HG03575 (cell line): ENCODE results near the gene KBTBD7.

Experiments
- ATAC-seq: cut with Tn5 transposase; IDR thresholded peaks from one replicate; pipeline ENCODE4 v1.9.1; 2021; ENCODE audit not compliant: unreplicated experiment, insufficient number of reproducible peaks, low FRiP score; ENCODE audit errors: extremely low read depth

Gene KBTBD7, protein sequence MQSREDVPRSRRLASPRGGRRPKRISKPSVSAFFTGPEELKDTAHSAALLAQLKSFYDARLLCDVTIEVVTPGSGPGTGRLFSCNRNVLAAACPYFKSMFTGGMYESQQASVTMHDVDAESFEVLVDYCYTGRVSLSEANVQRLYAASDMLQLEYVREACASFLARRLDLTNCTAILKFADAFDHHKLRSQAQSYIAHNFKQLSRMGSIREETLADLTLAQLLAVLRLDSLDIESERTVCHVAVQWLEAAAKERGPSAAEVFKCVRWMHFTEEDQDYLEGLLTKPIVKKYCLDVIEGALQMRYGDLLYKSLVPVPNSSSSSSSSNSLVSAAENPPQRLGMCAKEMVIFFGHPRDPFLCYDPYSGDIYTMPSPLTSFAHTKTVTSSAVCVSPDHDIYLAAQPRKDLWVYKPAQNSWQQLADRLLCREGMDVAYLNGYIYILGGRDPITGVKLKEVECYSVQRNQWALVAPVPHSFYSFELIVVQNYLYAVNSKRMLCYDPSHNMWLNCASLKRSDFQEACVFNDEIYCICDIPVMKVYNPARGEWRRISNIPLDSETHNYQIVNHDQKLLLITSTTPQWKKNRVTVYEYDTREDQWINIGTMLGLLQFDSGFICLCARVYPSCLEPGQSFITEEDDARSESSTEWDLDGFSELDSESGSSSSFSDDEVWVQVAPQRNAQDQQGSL

DNA sequence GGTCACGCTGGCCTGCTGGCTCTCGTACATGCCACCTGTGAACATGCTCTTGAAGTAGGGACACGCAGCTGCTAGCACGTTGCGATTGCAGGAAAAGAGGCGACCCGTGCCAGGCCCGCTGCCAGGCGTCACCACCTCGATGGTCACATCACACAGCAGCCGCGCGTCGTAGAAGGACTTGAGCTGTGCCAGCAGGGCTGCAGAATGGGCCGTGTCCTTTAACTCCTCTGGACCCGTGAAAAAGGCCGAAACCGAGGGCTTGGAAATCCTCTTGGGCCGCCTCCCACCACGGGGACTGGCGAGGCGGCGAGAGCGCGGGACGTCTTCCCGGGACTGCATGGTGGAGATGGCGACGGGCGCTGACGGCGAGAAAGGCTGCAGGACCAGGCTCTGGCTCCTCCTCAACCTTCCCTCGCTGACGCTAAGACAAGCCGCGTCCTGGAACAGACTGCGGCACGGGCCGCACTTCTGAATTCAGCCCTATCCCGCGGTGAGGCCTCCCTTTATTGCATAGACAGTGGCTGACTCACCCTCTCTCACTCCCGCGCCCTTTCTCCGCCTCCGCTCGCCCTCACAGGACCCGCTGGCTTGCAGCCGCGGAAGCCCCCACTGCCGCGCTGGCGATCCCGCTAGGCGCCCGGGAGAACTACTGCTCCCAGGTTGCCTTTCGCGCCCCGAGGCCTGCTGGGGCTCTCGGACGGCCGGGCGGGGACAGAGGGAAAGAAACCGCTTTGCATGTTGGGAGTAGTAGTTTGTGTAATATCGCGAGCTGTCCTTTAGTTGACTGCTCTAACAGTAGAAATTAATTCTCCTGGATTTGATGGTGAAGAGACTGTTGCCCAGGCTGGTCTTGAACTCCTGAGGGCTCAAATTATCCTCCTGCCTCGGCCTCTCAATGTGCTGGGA is at the start of gene KBTBD7:
TSS of gene KBTBD7 (minus strand) at position 651 of the 906 bp plus-strand sequence. CDS start at position 339, 312 bp downstream.
- peak; percentile 82 for ATAC-seq

DNA sequence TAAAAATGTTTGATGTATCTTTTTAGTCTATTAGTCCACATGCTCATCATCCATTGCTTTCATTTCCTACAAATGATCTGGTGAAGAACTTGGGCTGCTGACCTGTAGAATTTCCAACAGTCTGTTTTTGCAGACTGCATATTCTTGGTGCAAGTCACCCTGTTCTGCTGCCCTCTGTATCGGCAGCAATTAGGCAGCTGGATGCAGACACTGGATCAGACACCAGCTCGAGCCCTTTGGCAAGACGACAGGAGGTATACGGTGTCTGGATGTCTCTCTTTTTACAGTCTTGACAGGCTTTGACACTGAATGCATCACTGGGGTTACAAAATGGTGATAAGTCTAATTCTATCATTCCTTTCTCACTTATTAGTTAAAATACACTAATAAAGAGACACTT is 47.3 kb upstream of the KBTBD7 start:
- ATAC-seq = no peak

DNA sequence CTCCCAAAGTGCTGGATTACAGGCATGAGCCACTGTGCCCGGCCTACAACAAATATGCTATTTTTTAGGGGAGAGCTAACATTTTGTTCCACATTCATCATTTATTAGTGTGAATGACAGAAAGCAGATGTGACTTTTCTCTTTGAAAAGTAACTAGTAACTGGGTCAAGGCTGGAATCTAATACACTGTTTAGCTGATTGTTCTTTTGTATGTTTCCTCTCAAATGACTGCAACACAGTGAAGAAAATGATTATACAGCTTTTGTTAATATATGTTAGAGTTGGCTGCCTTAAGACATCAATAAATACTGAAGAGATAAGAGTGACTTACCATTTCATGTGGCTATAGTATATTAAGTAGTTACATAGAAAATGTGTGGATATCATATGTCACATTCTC is 42.0 kb upstream of the KBTBD7 start:
- ATAC-seq = no peak

DNA sequence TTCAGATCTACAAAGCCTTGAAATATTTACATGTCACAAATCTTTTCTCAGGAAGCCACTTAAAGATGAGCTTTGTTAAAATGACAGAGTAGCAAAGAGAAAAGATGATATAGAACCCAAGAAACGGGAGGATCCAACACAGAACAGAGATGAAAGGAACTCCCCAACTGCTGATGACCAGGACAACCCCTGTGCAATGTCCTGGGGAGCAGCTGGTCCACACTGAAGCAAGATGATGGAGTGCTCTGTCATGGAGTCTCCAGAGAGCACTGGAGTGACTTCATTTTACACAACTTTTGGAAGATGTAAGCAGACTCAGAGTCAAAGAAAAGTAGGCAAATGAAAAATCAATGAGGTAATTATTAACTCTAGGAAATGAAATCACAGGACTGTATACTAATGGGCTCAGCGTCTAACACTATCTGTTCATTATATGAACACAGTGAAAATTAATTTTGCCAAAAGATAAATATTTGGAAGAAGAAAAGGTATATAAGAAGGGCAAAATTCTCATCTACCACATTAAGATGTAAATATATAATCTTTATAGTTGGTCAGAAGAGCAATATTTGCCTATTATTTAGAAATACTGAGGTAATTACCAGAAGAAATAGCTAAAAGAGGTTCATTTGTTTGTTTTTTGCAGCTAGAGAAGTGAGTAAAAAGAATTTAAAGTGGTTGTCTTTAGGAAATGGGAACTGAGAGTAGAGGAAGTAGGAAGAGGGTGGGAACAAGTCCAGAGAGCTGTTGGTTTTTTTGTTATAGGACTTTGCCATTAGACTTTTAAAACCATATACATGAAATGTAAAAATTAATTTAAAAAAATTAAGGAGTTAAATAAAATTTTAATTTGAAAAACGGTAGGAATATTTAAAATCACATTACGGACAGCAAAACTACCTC is 38.5 kb upstream of the KBTBD7 start:
- ATAC-seq = no peak

DNA sequence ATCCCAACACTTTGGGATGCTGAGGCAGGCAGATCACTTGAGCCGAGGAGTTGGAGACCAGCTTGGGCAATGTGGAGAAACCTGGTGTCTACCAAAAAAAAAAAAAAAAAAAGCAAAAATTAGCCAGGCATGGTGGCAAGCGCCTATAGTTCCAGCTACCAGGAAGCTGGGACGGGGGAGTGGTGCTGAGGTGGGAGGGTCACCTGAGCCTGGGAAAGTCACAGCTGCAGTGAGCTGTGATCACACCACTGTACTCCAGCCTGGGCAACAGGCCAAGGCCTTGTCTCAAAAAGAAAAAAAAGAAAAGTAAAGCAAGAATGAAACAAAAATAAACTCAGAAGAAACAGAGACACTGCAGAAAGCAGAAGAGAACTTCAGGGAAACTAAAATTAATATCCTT is 37.4 kb upstream of the KBTBD7 start:
- ATAC-seq = no peak

DNA sequence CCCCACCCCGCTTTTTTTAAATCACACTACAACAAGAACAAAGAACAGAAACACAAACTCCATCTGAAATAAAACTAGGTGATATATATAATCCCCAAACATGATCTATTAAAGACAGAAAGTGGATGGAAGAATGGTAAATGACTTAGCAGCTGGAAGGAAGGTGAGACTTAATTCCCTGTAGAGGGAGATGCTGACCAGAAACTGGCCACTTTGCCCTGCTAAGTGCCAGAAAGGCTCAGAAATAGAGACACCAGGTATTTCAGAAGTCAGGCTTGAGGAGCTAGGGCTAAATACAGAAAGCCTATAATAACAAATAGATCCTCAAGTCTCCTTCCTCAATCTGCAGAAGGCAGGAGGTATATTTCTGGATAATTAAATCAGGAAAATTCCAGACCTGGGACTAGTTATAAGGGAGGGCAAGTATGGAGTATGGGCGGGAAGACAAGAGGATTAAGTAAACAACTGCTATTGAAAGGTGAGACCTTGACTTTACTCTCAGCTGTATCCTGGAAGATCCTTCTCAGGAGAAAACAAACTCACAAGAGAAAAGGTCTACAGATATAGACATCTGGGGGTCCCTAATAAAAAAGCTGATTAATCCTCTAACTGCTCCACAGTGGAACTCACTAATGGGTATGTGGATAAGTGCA is 36.8 kb upstream of the KBTBD7 start:
- ATAC-seq = no peak

DNA sequence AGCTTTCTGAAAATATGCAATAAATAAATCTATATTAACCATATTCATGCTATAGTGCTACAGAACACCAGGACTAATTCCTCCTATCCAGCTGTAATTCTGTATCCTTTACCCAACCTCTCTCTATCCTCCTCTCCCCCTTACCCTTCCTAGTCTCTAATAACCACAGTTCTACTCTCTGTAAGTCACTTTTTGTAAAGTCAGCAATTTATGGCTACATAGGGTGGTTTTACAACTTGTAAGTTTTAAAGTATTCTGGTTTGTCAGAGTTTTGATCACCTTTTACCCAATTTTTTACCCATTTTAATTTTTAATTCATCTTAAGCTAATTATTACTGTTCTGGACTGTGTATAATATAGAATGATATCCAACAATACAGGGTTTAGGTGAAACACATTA is 35.0 kb upstream of the KBTBD7 start:
- no peak for ATAC-seq

DNA sequence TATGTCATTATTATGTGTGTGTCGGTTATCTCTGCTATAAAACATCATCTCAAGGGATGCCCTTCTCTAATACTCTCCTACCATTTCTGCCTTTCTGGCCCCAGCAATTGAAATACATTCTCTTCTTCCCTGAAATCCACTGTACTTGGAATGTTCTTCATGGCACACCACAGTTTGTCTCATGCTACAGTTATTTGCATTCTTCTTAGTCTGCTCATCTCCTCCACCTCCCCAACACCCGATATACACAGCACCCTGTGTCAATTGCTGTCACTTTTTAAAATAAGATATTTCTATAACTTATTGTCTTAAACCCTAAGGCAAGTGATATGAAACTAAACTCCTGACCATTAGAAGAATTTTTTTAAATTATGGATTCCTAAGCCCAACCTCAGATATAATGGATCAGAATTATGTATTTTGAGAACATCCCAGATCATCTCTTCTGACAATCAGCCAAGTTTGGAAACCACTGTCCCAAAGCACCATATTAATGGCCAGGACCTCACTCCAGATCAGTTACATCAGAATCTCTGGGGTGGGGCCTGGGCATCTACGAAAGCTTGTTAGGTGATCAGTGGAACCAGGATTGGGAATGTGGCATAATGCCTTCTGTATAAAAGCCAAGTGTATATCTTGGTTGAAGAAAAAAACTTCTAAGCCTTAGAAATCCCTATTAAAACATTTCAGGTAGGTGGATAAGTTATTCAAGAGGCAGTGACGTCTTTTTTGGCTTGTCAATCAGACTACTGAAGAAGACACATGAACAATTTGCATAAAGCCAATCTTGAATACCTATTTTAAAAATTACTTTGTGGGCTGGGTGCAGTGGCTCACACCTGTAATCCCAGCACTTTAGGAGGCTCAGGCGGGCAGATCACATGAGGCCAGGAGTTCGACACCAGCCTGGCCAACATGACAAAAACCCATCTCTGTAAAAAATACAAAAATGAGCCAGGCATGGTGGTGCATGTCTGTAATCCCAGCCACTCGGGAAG is 30.0 kb upstream of the KBTBD7 start:
- ATAC-seq = no peak

DNA sequence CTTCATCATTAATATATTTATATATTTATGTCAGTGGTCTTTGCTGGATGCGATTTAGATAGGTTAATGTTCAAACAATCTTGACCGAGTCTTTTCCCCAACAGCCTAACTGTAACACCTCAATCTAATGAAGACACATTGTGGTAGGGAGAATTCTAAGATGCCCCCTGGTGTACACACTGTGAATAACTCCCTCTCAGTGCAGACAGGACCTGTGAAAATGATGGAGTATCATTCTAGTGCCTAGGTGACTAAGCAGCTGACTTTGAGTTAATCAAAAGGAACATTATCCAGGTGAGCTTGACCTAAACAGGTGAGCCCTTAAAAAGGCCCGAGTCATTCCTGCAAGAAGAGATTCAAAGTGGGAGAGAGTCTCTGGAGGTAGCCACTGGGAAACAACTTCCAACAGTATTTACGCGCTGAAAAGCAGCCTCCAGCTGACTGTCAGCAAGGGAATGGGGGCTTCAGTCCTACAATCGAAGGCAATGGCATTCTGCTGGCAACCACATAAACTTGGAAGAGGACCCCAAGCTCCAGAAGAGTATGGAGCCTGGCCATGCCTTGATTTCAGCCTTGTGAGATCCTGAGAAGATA is 28.0 kb upstream of the KBTBD7 start:
- no peak for ATAC-seq

DNA sequence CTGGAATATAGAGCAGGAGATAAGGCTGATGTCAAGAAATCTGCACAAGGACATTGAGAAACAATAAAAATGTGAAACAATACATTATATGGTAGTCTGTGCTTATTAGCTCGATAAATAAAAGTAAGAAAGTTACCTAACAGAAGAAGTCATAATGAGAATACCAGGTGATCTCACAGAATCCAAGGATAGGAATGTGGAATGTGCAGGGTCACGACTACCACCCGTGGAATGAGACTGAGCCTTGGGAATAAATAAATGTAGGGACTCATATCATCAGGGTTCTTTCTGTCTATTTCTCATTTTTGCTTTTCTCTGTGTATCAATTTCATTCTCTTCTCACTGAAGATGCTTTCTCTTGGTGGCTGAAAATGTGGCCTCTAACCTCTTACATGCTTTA is 26.0 kb upstream of the KBTBD7 start:
- no peak for ATAC-seq

DNA sequence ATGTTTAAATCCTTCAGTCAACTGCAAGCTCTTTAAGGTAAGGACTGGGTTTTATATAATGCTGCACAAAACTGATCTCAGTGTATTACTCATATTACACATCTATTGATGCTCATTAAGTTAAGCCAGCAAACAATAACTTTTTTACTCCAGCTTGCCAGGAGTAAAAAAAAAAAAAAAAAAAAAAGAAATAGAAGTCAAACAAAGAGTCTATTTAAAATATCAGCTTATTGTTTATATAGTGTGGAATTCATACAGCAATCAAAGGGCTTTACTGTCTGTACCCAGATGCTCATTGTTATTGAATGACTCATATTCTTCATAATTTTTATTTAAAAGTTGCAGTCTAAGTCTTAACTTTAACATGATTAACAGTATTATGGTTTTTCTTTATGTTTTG is 21.8 kb upstream of the KBTBD7 start:
- ATAC-seq = no peak

DNA sequence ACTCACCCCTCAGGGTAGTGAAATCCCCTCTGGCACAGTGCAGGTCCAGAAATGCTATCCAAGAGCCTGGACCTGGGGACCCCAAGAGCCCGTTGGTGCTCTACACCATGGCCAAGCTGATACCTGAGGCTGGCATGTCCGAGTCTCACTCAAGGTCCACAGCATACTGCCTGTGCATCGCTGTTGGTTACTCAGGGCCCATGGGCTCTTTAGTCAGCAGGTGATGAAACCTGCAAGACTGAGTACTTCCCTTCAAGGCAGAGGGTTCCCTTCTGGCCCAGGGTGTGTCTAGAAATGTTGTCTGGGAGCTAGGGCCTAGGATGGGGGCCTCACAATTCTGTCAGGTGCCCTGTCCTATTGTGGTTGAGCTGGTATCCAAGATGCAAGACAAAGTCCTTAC is 19.6 kb upstream of the KBTBD7 start:
- ATAC-seq = no peak

DNA sequence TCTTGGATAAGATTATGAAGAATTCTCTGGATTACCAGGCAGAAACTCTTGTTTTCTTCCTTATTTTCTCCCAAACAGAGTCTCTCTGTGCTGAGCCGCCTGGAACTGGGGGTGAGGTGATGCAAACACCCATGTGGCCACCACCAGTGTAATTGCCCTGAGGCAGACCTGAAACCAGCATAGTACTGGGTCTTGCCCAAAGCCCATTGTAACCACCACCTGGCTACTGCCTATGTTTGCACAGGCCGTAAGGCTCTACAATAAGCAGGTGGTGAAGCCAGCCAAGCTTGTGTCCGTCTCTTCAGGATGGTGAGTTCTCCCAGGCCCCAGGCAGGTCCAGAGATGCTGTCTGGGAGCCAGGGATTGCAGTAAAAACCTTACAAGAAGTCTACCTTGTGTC is 18.9 kb upstream of the KBTBD7 start:
- no peak for ATAC-seq

DNA sequence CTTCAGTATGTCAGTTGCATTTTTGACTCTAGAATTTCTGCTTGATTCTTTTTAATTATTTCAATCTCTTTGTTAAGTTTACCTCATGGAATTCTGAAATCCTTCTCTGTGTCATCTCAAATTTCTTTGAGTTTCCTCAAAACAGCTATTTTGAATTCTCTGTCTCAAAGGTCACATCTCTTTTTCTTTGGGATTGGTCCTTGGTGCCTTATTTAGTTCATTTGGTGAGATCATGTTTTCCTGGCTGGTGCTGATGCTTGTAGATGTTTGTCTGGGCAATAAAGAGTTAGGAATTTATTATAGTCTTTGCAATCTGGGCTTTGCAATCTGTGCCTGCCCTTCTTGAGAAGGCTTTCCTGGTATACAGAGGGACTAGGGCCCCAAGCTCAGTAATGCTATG is 18.5 kb upstream of the KBTBD7 start:
- ATAC-seq = no peak

DNA sequence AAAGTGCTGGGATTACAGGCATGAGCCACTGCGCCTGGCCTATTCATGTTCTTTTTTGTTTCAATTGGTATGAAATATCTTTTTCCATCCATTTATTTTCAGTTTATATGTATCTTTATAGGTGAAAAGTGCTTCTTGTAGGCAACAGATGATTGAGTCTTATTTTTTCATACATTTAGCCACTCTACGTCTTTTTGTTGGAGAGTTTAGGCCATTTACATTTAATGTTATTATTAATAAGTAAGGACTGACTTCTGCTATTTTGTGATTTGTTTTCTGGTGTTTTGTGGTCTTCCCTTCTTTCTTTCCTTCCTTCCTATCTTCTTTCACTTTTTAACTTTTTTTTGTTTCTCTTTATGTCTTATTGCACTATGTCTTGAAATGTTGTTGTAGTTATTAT is 16.7 kb upstream of the KBTBD7 start:
- no peak for ATAC-seq

DNA sequence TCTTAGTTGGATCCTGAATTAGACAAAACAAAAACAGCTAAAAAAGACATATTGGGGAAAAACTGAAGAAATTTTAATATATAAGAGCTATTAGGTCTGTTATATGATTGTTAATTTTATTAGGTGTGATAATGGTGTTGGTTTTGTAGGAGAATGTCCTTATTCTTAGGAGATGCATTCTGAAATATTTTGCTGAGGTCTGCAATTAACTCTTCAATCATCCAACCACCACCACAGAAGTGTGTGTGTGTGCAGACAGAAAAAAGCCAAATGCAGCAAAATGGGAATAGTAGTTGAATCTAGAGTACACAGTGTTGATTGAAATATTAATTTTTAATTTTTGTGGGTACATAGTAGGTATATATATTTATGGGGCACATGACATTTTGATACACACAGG is 12.1 kb upstream of the KBTBD7 start:
- no peak for ATAC-seq

DNA sequence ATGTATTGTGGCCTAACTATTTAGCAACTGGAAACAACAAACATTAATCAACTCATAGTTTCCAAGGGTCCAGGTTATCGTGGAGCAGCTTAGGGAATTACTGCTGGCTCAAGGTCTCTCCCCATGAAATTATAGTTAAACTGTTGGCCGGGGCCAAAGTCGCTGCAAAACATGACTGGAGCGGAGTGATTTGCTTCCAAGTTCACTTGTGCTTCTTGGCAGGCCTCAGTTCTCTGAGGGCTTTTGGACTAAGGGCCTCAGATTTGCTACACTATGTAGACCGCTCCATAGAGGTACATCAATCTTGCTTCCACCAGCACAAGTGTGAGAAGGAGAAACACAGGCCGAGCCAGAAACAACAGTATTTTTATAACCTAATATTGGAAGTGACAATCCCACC is 9.4 kb upstream of the KBTBD7 start:
- no peak for ATAC-seq
